K562 (cell line): ENCODE measurements around the gene L3MBTL1. TPM values are rescaled to one million over a fixed set of nuclear protein-coding genes. Genes with fewer than 3 reads are reported as not detected.

Experiments
- ERF ChIP-seq: fragments of 450-650 bp; formaldehyde crosslinking; IDR thresholded peaks from 2 replicates; pipeline ENCODE4 v1.4.0; 2020; ENCODE audit warnings: mild to moderate bottlenecking, mixed read lengths
- MCM7 ChIP-seq, 2 experiments: fragments of 450-650 bp; IDR thresholded peaks; 2 replicates each; pipeline ENCODE4 v1.6.1; 2016 to 2018
- PURB ChIP-seq: sonication (generic); formaldehyde crosslinking; IDR thresholded peaks from 2 replicates; pipeline ENCODE4 v1.9.0; 2021; ENCODE audit warnings: low read depth, mild to moderate bottlenecking, missing genetic modification reagents
- RBM17 ChIP-seq: fragments of 200-400 bp; formaldehyde crosslinking; IDR thresholded peaks from 2 replicates; pipeline ENCODE4 v1.6.1; 2017; ENCODE audit warnings: low read depth, mild to moderate bottlenecking, low read length, borderline replicate concordance
- SETDB1 ChIP-seq: IDR thresholded peaks from one replicate; pipeline ENCODE4 v1.6.1; 2012; ENCODE audit warnings: low read length, control low read depth, inconsistent platforms
- STAG1 ChIP-seq: sonication (generic); formaldehyde crosslinking; IDR thresholded peaks from 2 replicates; pipeline ENCODE4 v1.5.0; 2020; ENCODE audit warnings: missing genetic modification reagents, borderline replicate concordance
- TFAM ChIP-seq: fragments of 250-450 bp; sonication (Bioruptor Pico); conservative IDR thresholded peaks from 2 replicates; pipeline ENCODE4 v1.5.0; 2021; ENCODE audit warnings: mild to moderate bottlenecking, moderate library complexity
- ZFP30 ChIP-seq: fragments of 250-450 bp; sonication (Bioruptor Pico); IDR thresholded peaks from 2 replicates; pipeline ENCODE4 v1.8.0; 2022; ENCODE audit warnings: moderate library complexity, mild to moderate bottlenecking, inconsistent platforms, borderline replicate concordance
- ZNF444 ChIP-seq: fragments of 250-450 bp; sonication (Bioruptor Pico); IDR thresholded peaks from 2 replicates; pipeline ENCODE4 v1.4.0; 2020; ENCODE audit warnings: mild to moderate bottlenecking, moderate library complexity
- polyA plus RNA-seq, 8 experiments: library from polyadenylated mRNA; depleted of rRNA in 4 of 8; stranded (reverse) in 5 of 8; unstranded in 3 of 8; fragments of >200 nt; fragmentation: Nextera tagmentation in 2 of 8; fragmentation: Illumina TruSeq in 1 of 8; extraction: Ambion mirVana in 2 of 8; extraction: Trizol in 1 of 8; gene quantifications; 2 replicates each; pipeline versions ENCODE4 v1.2.1 to v1.2.3, GENCODE V29; 2011 to 2014; ENCODE audit warnings: inconsistent platforms in 1 of 8, missing spikeins in 1 of 8
- total RNA-seq, 7 experiments: library from RNA; depleted of rRNA in 6 of 7; stranded (reverse); fragments of >200 nt in 6 of 7; fragmentation: Illumina TruSeq in 2 of 7; extraction: Trizol in 2 of 7; gene quantifications; 2 replicates each; pipeline versions ENCODE4 v1.2.1 to v1.2.3, GENCODE V29; 2011 to 2021; ENCODE audit warnings: low replicate concordance in 1 of 7
- TF ChIP-seq, protein P1 (sequence below), 2 experiments: fragments of 450-650 bp; formaldehyde crosslinking in 1 of 2; IDR thresholded peaks; 2 replicates each; pipeline versions ENCODE4 v1.4.0 to v1.6.1; 2014 to 2020; ENCODE audit warnings: mild to moderate bottlenecking in 2 of 2, borderline replicate concordance in 1 of 2, low read depth in 1 of 2
- TF ChIP-seq, protein P2 (sequence below), 2 experiments: fragments of 150-350 bp in 1 of 2; IDR thresholded peaks; 2 replicates each; pipeline ENCODE4 v1.6.1; 2012 to 2016; ENCODE audit warnings: low read depth in 2 of 2, low read length in 2 of 2, mild to moderate bottlenecking in 1 of 2, moderate library complexity in 1 of 2

The L3MBTL1 gene
- total and polyA plus RNA-seq, 9 of the 15 experiments (the other 6 are each of a cell fraction or from before 2014, with no cell fraction given), result 0.77 to 10.0 (median 4.4) TPM

DNA sequence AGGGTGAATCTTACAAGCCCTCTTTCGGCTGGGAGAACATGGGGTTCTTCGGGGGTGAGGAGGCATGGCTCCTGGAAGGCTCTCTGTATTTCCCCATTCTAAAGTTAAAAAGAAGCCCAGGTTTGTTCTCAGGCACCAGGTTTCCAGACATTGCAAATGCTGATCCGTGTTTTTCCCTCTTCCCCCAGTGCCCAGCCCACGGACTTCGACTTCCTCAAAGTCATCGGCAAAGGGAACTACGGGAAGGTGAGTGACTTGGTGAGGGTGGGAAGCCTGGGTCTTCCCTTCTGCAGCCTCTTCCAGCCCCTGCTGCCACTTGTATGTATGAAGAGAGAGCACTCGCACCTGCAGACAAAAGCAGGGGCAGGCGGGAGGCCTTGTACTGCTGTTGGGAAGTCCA lies 60.0 kb downstream of the L3MBTL1 start (continued):
- TF ChIP-seq, protein P1, sequence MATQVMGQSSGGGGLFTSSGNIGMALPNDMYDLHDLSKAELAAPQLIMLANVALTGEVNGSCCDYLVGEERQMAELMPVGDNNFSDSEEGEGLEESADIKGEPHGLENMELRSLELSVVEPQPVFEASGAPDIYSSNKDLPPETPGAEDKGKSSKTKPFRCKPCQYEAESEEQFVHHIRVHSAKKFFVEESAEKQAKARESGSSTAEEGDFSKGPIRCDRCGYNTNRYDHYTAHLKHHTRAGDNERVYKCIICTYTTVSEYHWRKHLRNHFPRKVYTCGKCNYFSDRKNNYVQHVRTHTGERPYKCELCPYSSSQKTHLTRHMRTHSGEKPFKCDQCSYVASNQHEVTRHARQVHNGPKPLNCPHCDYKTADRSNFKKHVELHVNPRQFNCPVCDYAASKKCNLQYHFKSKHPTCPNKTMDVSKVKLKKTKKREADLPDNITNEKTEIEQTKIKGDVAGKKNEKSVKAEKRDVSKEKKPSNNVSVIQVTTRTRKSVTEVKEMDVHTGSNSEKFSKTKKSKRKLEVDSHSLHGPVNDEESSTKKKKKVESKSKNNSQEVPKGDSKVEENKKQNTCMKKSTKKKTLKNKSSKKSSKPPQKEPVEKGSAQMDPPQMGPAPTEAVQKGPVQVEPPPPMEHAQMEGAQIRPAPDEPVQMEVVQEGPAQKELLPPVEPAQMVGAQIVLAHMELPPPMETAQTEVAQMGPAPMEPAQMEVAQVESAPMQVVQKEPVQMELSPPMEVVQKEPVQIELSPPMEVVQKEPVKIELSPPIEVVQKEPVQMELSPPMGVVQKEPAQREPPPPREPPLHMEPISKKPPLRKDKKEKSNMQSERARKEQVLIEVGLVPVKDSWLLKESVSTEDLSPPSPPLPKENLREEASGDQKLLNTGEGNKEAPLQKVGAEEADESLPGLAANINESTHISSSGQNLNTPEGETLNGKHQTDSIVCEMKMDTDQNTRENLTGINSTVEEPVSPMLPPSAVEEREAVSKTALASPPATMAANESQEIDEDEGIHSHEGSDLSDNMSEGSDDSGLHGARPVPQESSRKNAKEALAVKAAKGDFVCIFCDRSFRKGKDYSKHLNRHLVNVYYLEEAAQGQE (IDR thresholded peaks at IDR 0.05; ENCODE audit: borderline replicate concordance), result no peak
- TF ChIP-seq, protein P1 (CRISPR knock-in tag; IDR thresholded peaks at IDR 0.05; ENCODE audit: low read depth), result no peak
- no peak for TF ChIP-seq RBM17
- TF ChIP-seq ERF (CRISPR knock-in tag), result no peak
- TF ChIP-seq MCM7 (IDR thresholded peaks at IDR 0.05), result no peak
- TF ChIP-seq SETDB1, result no peak
- no peak for TF ChIP-seq TFAM (CRISPR knock-in tag)
- TF ChIP-seq ZNF444, result no peak
- no peak for TF ChIP-seq STAG1 (CRISPR knock-in tag)
- TF ChIP-seq, protein P2, sequence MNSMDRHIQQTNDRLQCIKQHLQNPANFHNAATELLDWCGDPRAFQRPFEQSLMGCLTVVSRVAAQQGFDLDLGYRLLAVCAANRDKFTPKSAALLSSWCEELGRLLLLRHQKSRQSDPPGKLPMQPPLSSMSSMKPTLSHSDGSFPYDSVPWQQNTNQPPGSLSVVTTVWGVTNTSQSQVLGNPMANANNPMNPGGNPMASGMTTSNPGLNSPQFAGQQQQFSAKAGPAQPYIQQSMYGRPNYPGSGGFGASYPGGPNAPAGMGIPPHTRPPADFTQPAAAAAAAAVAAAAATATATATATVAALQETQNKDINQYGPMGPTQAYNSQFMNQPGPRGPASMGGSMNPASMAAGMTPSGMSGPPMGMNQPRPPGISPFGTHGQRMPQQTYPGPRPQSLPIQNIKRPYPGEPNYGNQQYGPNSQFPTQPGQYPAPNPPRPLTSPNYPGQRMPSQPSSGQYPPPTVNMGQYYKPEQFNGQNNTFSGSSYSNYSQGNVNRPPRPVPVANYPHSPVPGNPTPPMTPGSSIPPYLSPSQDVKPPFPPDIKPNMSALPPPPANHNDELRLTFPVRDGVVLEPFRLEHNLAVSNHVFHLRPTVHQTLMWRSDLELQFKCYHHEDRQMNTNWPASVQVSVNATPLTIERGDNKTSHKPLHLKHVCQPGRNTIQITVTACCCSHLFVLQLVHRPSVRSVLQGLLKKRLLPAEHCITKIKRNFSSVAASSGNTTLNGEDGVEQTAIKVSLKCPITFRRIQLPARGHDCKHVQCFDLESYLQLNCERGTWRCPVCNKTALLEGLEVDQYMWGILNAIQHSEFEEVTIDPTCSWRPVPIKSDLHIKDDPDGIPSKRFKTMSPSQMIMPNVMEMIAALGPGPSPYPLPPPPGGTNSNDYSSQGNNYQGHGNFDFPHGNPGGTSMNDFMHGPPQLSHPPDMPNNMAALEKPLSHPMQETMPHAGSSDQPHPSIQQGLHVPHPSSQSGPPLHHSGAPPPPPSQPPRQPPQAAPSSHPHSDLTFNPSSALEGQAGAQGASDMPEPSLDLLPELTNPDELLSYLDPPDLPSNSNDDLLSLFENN (IDR thresholded peaks at IDR 0.05; ENCODE audit: low read depth in 2 of 2, low read length in 2 of 2), result no peak
- TF ChIP-seq PURB (CRISPR knock-in tag), result no peak
- TF ChIP-seq ZFP30 (CRISPR knock-in tag), result no peak
- TF ChIP-seq, all 486 proteins: peak for 0
